Right lobe of liver (tissue), 6 donors: ENCODE measurements around the gene NRXN2. TPM values are rescaled to one million over a fixed set of nuclear protein-coding genes. Genes with fewer than 3 reads are reported as not detected.

Source experiments
- ATAC-seq, 4 donors: fragments of 200-7000 bp; cut with Tn5 transposase; one replicate each; pipeline ENCODE4 v1.9.1; 2020; ENCODE audit warnings: mild to moderate bottlenecking in 4 of 4, moderate library complexity in 4 of 4
- DNase-seq, 3 donors: peaks; one replicate each; pipeline ENCODE4 v3.0.0-alpha.2; 2020
- H3K27ac ChIP-seq, 3 donors: fragments of 200-600 bp; one replicate each; pipeline ENCODE4 v1.8.0; 2022
- H3K27me3 ChIP-seq, 2 donors: fragments of 200-600 bp; one replicate each; pipeline ENCODE4 v1.8.0; 2022
- H3K36me3 ChIP-seq, 4 donors: fragments of 200-600 bp; sonication (generic) in 1 of 4; one replicate each; pipeline versions ENCODE4 v1.5.1 to v1.8.0; 2017 to 2022; ENCODE audit warnings: control low read depth in 1 of 4
- H3K4me1 ChIP-seq, 4 donors: fragments of 200-600 bp; sonication (generic) in 1 of 4; one replicate each; pipeline versions ENCODE4 v1.5.1 to v1.8.0; 2017 to 2022; ENCODE audit warnings: control low read depth in 1 of 4
- H3K4me3 ChIP-seq, 3 donors: fragments of 200-600 bp; one replicate each; pipeline ENCODE4 v1.8.0; 2022
- H3K9me3 ChIP-seq, 4 donors: fragments of 200-600 bp; sonication (generic) in 1 of 4; one replicate each; pipeline versions ENCODE4 v1.5.1 to v1.8.0; 2017 to 2022; ENCODE audit warnings: control low read depth in 1 of 4
- CTCF ChIP-seq, 4 donors: fragments of 200-600 bp in 3 of 4; fragments of 450-650 bp in 1 of 4; IDR thresholded peaks; one replicate each; pipeline versions ENCODE4 v1.5.1 to v1.8.0; 2016 to 2022; ENCODE audit warnings: antibody characterized with exemption in 4 of 4, mild to moderate bottlenecking in 2 of 4
- POLR2A ChIP-seq: fragments of 450-650 bp; IDR thresholded peaks from one replicate; pipeline ENCODE4 v1.6.1; 2017; ENCODE audit warnings: antibody characterized with exemption, mild to moderate bottlenecking
- WGBS: methylation state at CpG from one replicate; pipeline ENCODE4 v1.1.6; 2018; ENCODE audit warnings: low coverage, low lambda C conversion rate; ENCODE audit not compliant: insufficient coverage; ENCODE audit errors: missing lambda C conversion rate; 5-methylcytosine and 5-hydroxymethylcytosine counted together
- intact Hi-C, 2 donors: fragments of 100-400 bp; cut with DNase I; formaldehyde crosslinking; loops; one replicate each; pipeline versions ENCODE4 v1.11.2 to v1.14.1; 2022
- total RNA-seq, 6 experiments: library from RNA; depleted of rRNA in 2 of 6; stranded (reverse); fragments of >200 nt in 2 of 6; fragmentation: NEBNext Ultra II Directional in 3 of 6; extraction: Animal tissue kit (Norgen Biotek cat#: 25700) in 3 of 6; gene quantifications; one replicate each; pipeline versions ENCODE4 v1.1.0 to v1.2.4, GENCODE V29; 2016 to 2023
- donor health status: DM: no; HTN: yes; CAD: no.
- donor health status: DM: no; HTN: no; CAD: no.
- donor health status: DM: no; HTN: no; CAD: no.
- donor health status: DM: no; HTN: yes; CAD: no.
- donor health status: DM: no; HTN: yes; CAD: no.

The NRXN2 gene
- total RNA-seq, 6 experiments from 2014 or later = 1.6 to 7.7 (median 2.3) TPM

- ATAC-seq (no peak), DNase-seq (no peak)
- no peak overlapping the region for H3K27ac ChIP-seq
- H3K27me3 ChIP-seq = no peaks in the 10 kb centered on the region
- peaks cover 0 to 21% (median 0%) of the 10 kb centered on the region in 4 donors for H3K4me1 ChIP-seq
- no peak overlapping the region for H3K4me3 ChIP-seq
- H3K36me3 ChIP-seq = no peaks in the 10 kb centered on the region
- WGBS = 93% methylated on average over 4 of the region's 14 CpGs
- intact Hi-C loops = no loop called here
- H3K9me3 ChIP-seq = no peaks in the 10 kb centered on the region
- TF ChIP-seq POLR2A = no peak
- TF ChIP-seq CTCF (IDR thresholded peaks at IDR 0.05) = no peak
These were observed 164.8 kb downstream of the NRXN2 start for GRCh38 chr11:64558065-64558745.

- Histone ChIP-seq H3K4me1 (peaks cover 0 to 21% (median 0%) of the 10 kb centered on the region in 4 donors), H3K36me3 (no peaks in the 10 kb centered on the region), H3K27ac (no peak overlapping the region), H3K9me3 (no peaks in the 10 kb centered on the region), H3K27me3 (no peaks in the 10 kb centered on the region), H3K4me3 (no peak overlapping the region)
- no peak for TF ChIP-seq POLR2A
- no peak for TF ChIP-seq CTCF (IDR thresholded peaks at IDR 0.05)
- no peak for DNase-seq
- ATAC-seq = no peak
- intact Hi-C loops = no loop called here
- WGBS = 94% methylated on average over 2 of the region's 12 CpGs
These were observed 166.2 kb downstream of the NRXN2 start for GRCh38 chr11:64556721-64557250.

Other genes starting within 250 kb of the NRXN2 start
- 1 to 10 TPM in 2 of 6 experiments, under 1 TPM in 2, not detected in 2; 0.11 to 3.9 (median 0.65) TPM for gene SLC22A11, start 167.3 kb downstream of the NRXN2 start, total RNA-seq
- under 1 TPM in 3 of 6 experiments, not detected in 3; 0.22 to 0.80 (median 0.74) TPM for gene SLC22A12, start 132.0 kb downstream of the NRXN2 start, total RNA-seq
- gene RASGRP2, start 20.9 kb upstream of the NRXN2 start, total RNA-seq = 1 to 10 TPM; 1.6 to 8.1 (median 3.2) TPM
- 1 to 10 TPM in 1 of 6 experiments, under 1 TPM in 5; 0.24 to 1.4 (median 0.47) TPM for gene PYGM, start 36.8 kb upstream of the NRXN2 start, total RNA-seq
- 100 to 1,000 TPM in 5 of 6 experiments, 10 to 100 TPM in 1; 92.7 to 164 (median 141) TPM for gene SF1, start 55.3 kb upstream of the NRXN2 start, total RNA-seq
- gene MAP4K2, start 80.0 kb upstream of the NRXN2 start, total RNA-seq = 10 to 100 TPM in 1 of 6 experiments, 1 to 10 TPM in 5; 3.4 to 14.7 (median 4.8) TPM
- 10 to 100 TPM; 13.1 to 21.5 (median 17.0) TPM for gene MEN1, start 87.4 kb upstream of the NRXN2 start, total RNA-seq
- gene CDC42BPG, start 121.5 kb upstream of the NRXN2 start, total RNA-seq = 1 to 10 TPM in 1 of 6 experiments, under 1 TPM in 5; 0.63 to 1.1 (median 0.99) TPM
- 10 to 100 TPM; 18.8 to 36.1 (median 26.3) TPM for gene EHD1, start 155.4 kb upstream of the NRXN2 start, total RNA-seq
- gene ATG2A, start 194.0 kb upstream of the NRXN2 start, total RNA-seq = 10 to 100 TPM; 26.4 to 42.9 (median 32.2) TPM
- 10 to 100 TPM in 1 of 6 experiments, 1 to 10 TPM in 5; 6.8 to 12.6 (median 8.9) TPM for gene PPP2R5B, start 201.5 kb upstream of the NRXN2 start, total RNA-seq
- under 1 TPM in 1 of 6 experiments, not detected in 5; 0.46 TPM for gene GPHA2, start 212.7 kb upstream of the NRXN2 start, total RNA-seq
- gene MAJIN, start 248.9 kb upstream of the NRXN2 start, total RNA-seq = under 1 TPM in 2 of 6 experiments, not detected in 4; 0.33 to 0.86 TPM